NT2/D1 (cell line): ENCODE data around the gene AGAP2.

Experiments used
- DNase-seq: peaks from one replicate; pipeline ENCODE4 v3.0.0-alpha.2; 2011; ENCODE audit warnings: low read depth, low spot score
- H3K27me3 ChIP-seq: 2 replicates; pipeline ENCODE4 v1.6.0; 2011; ENCODE audit warnings: mild to moderate bottlenecking; ENCODE audit not compliant: insufficient read length, insufficient read depth
- H3K36me3 ChIP-seq: 2 replicates; pipeline ENCODE4 v1.6.1; 2011; ENCODE audit warnings: mild to moderate bottlenecking, low read length, mixed read lengths; ENCODE audit not compliant: insufficient read depth, insufficient read length
- H3K4me1 ChIP-seq: 2 replicates; pipeline ENCODE4 v1.5.1; 2011; ENCODE audit not compliant: insufficient read depth, insufficient read length
- H3K4me3 ChIP-seq: 2 replicates; pipeline ENCODE4 v1.5.1; 2011; ENCODE audit warnings: low read depth; ENCODE audit not compliant: insufficient read length
- H3K9ac ChIP-seq: 2 replicates; pipeline ENCODE4 v1.6.0; 2011; ENCODE audit warnings: low read depth; ENCODE audit not compliant: insufficient read length
- H3K9me3 ChIP-seq: 2 replicates; pipeline ENCODE4 v1.5.1; 2011; ENCODE audit warnings: mild to moderate bottlenecking, low read length; ENCODE audit not compliant: insufficient read depth
- SUZ12 ChIP-seq: IDR thresholded peaks from 2 replicates; pipeline ENCODE4 v1.6.1; 2011; ENCODE audit not compliant: insufficient read length, insufficient read depth; ENCODE audit errors: extremely low read depth
- YY1 ChIP-seq: IDR thresholded peaks from 2 replicates; pipeline ENCODE4 v1.6.1; 2011; ENCODE audit not compliant: insufficient read length, insufficient read depth
- ZNF274 ChIP-seq: IDR thresholded peaks from 2 replicates; pipeline ENCODE4 v1.6.1; 2011; ENCODE audit warnings: mild to moderate bottlenecking, low read depth, low read length

AGAP2 gene

DNA sequence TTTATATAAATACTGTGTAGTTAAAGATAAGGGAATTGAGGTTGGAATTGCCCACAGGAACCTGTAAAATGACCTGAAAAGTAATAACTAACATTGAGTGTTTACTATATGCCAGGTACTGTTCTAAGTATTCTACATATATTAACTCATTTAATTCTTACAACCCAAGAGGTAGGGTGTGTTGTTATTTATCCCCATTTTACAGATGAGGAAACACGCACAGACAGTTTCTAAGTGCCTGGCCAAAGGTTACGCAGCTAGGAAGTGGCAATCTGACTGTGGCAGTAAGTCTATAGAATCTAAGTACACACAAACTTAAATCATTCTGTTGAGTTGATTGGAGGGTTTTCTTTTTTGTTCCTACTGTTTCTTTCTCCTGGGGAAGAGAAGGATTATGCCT, 5.2 kb upstream of the AGAP2 start:
- Histone ChIP-seq H3K4me3 (no peak overlapping the region), H3K36me3 (peaks cover 29% of the 10 kb centered on the region), H3K27me3 (peaks cover 31% of the 10 kb centered on the region), H3K9me3 (no peaks in the 10 kb centered on the region), H3K9ac (no peak overlapping the region), H3K4me1 (peaks cover 3% of the 10 kb centered on the region)
- TF ChIP-seq SUZ12 = no peak
- no peak for TF ChIP-seq YY1
- TF ChIP-seq ZNF274 = no peak
- no peak for DNase-seq

- DNase-seq = no peak
- Histone ChIP-seq H3K27me3 (peaks cover 46% of the 10 kb centered on the region), H3K4me3 (no peak overlapping the region), H3K9me3 (no peaks in the 10 kb centered on the region), H3K36me3 (peaks cover 14% of the 10 kb centered on the region), H3K9ac (no peak overlapping the region), H3K4me1 (peaks cover 5% of the 10 kb centered on the region)
- TF ChIP-seq YY1 (no peak), ZNF274 (no peak), SUZ12 (no peak)
These were observed 3.5 kb upstream of the AGAP2 start for GRCh38 chr12:57741844-57742738.

DNA sequence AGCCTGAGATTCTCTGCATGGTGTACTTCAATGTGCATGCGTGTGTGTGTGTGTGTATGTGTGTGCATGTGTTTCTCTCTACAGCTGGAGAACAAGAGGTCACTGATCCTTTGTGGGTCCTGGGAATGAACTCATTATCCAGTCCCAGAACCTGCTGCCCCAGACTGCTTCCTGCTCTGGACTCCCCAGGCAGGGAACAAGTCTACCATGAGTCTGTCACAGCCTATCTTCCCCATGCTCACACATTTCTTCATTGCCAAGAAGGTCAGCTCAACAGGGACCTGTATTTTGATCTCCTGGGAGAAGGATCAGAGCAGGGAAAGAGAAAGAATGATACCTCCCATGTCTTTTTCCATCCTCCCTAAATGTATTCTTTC, 2.9 kb upstream of the AGAP2 start:
- DNase-seq = no peak
- Histone ChIP-seq H3K4me1 (peaks cover 6% of the 10 kb centered on the region), H3K36me3 (peaks cover 7% of the 10 kb centered on the region), H3K9ac (no peak overlapping the region), H3K9me3 (no peaks in the 10 kb centered on the region), H3K27me3 (peaks cover 53% of the 10 kb centered on the region), H3K4me3 (no peak overlapping the region)
- no peak for TF ChIP-seq SUZ12
- no peak for TF ChIP-seq ZNF274
- no peak for TF ChIP-seq YY1

- DNase-seq = no peak
- peaks cover 59% of the 10 kb centered on the region for H3K27me3 ChIP-seq
These were observed 2.3 kb upstream of the AGAP2 start for GRCh38 chr12:57740656-57741412.

DNA sequence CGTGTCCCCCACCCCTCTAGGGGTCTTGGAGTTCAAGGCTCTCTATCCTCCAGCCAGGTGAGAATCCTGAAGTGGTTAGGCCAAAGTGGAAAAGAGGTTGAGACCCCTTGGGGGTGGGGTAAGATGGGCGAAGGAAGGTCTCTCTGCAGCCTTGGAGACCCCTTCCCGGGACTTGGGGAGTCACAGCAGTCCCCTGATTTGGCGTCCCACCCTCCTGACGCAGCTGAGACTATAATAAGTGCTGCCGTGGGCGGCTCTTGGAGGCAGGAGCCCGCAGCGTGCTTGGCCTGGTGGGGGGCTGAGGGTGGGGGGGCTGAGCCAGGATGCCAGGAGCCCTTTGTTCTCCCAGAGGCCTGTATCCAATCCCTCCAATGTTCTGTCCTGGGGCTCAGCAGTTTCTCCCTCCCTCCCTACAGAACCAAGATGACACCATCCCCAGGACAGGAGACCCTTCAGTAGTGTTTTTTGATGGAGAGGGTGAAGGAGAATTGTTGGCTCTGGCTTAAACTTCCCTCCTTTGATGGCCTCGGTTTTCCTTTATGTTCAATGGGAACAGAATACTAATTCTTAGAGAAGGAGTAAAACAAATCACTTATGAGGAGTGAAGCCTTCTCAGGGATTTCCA, 1.5 kb upstream of the AGAP2 start:
- no peak for DNase-seq
- Histone ChIP-seq H3K9me3 (no peaks in the 10 kb centered on the region), H3K4me1 (peaks cover 6% of the 10 kb centered on the region), H3K27me3 (peaks cover 67% of the 10 kb centered on the region), H3K4me3 (no peak overlapping the region), H3K9ac (no peak overlapping the region), H3K36me3 (no peaks in the 10 kb centered on the region)
- TF ChIP-seq ZNF274 (no peak), SUZ12 (no peak), YY1 (no peak)

More at GRCh38 chr12:57740656-57741412, 2.3 kb upstream of the AGAP2 start:
- H3K9me3 ChIP-seq = no peaks in the 10 kb centered on the region
- no peak overlapping the region for H3K4me3 ChIP-seq
- peaks cover 1% of the 10 kb centered on the region for H3K36me3 ChIP-seq
- TF ChIP-seq ZNF274 (no peak), SUZ12 (no peak), YY1 (no peak)
- H3K9ac ChIP-seq = no peak overlapping the region
- peaks cover 6% of the 10 kb centered on the region for H3K4me1 ChIP-seq

GRCh38 chr12:57739387-57739786, 845 bp upstream of the AGAP2 start:
- Histone ChIP-seq H3K36me3 (no peaks in the 10 kb centered on the region), H3K9ac (no peak overlapping the region), H3K4me3 (no peak overlapping the region), H3K27me3 (peaks cover 73% of the 10 kb centered on the region), H3K4me1 (peaks cover 6% of the 10 kb centered on the region), H3K9me3 (no peaks in the 10 kb centered on the region)
- TF ChIP-seq YY1 (no peak), ZNF274 (no peak), SUZ12 (no peak)
- DNase-seq = no peak
